ENCODE measurements around the gene EIF4E3. TPM values are rescaled to one million over a fixed set of nuclear protein-coding genes. Genes with fewer than 3 reads are reported as not detected.

EIF4E3 gene
- total and polyA plus RNA-seq, 2 donors (not counting 1 experiment from before 2014, with no cell fraction given): 1.00 to 5.0 TPM

- Mint-ChIP-seq H3K4me1 (no peaks in the 10 kb centered on the region), H3K9me3 (ENCODE audit: insufficient read depth) (no peaks in the 10 kb centered on the region), H3K4me3 (no peak overlapping the region), H3K27me3 (no peaks in the 10 kb centered on the region), H3K27ac (no peak overlapping the region)
- ATAC-seq (ENCODE audit: low read depth) (no peak), DNase-seq (no peak)
- Histone ChIP-seq H2AFZ (ENCODE audit: insufficient read depth, low read depth, low read length, poor library complexity, severe bottlenecking) (no peak overlapping the region), H3K27me3 (replicated peaks in 1 of 4; ENCODE audit: control extremely low read depth in 1 of 4, control insufficient read depth in 3 of 4, insufficient read depth in 4 of 4, low read length in 3 of 4) (no peaks in the 10 kb centered on the region), H3K9ac (ENCODE audit: low read length) (no peak overlapping the region), H4K20me1 (ENCODE audit: control insufficient read depth, insufficient read depth, low read length, poor library complexity, severe bottlenecking) (no peaks in the 10 kb centered on the region), H3K4me2 (replicated peaks; ENCODE audit: low read depth, low read length, poor library complexity, severe bottlenecking) (no peak overlapping the region), H3K4me1 (ENCODE audit: control insufficient read depth in 2 of 2, insufficient read depth in 2 of 2, low read length in 2 of 2) (no peaks in the 10 kb centered on the region), H3K36me3 (replicated peaks in 1 of 2; ENCODE audit: control extremely low read depth in 1 of 2, control insufficient read depth in 1 of 2, extremely low read depth in 1 of 2, insufficient read depth in 2 of 2, low read length in 1 of 2) (no peaks in the 10 kb centered on the region), H3K27ac (ENCODE audit: low read length in 2 of 2) (no peak overlapping the region), H3K79me2 (ENCODE audit: control insufficient read depth, insufficient read depth, low read length) (no peaks in the 10 kb centered on the region), H3K9me3 (ENCODE audit: control extremely low read depth in 1 of 3, control insufficient read depth in 2 of 3, insufficient read depth in 1 of 3, low read length in 2 of 3) (no peaks in the 10 kb centered on the region), H3K4me3 (ENCODE audit: control extremely low read depth in 1 of 5, extremely low read depth in 1 of 5, insufficient read depth in 1 of 5, low read depth in 2 of 5, low read length in 4 of 5) (no peak overlapping the region)
- ChIA-PET POLR2A (no interaction called here), CTCF (no interaction called here)
- TF ChIP-seq, protein P1, sequence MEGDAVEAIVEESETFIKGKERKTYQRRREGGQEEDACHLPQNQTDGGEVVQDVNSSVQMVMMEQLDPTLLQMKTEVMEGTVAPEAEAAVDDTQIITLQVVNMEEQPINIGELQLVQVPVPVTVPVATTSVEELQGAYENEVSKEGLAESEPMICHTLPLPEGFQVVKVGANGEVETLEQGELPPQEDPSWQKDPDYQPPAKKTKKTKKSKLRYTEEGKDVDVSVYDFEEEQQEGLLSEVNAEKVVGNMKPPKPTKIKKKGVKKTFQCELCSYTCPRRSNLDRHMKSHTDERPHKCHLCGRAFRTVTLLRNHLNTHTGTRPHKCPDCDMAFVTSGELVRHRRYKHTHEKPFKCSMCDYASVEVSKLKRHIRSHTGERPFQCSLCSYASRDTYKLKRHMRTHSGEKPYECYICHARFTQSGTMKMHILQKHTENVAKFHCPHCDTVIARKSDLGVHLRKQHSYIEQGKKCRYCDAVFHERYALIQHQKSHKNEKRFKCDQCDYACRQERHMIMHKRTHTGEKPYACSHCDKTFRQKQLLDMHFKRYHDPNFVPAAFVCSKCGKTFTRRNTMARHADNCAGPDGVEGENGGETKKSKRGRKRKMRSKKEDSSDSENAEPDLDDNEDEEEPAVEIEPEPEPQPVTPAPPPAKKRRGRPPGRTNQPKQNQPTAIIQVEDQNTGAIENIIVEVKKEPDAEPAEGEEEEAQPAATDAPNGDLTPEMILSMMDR (IDR thresholded peaks at IDR 0.05): no peak
- no peak for TF ChIP-seq EZH2 (IDR thresholded peaks at IDR 0.05; ENCODE audit: borderline replicate concordance, insufficient read depth, low read depth, low read length, poor library complexity, severe bottlenecking)
- WGBS (ENCODE audit: insufficient coverage): 96% methylated on average over 5 of the region's 9 CpGs
- intact Hi-C loops (cut with micrococcal nuclease): no loop called here
These were observed 52.9 kb downstream of the EIF4E3 start for GRCh38 chr3:71672340-71672739.

DNA sequence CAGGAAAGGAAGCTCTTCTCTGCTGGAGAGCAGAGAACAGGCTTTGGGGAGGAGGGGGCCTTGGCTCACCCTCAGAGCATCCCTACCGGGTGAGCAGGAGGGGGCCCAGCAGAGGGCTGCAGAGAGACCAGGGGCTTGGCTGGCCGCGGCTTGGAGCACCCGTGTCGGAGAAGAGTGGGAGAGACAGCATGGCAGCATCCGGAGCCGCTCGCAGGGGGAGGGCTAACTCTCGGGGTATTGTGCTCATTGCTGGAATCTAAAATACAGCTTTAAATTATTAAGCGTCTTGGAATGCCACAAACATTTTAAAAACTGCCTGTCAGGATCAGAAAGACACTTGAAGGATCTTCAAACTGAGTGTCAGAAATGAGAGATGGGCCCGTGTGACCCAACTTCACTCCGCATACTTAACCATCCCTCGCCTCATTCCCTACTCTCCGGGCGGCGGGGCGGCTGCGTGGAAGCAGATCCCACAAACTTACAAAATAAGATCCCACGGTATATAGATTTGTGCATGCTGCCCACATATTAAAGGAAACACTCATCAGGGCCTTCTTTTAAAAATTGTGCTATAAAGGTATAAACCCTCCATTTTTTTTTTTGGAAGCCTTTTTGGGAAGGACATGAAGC lies 53.9 kb downstream of the EIF4E3 start:
- DNase-seq (no peak), ATAC-seq (ENCODE audit: low read depth) (no peak)
- 95% methylated on average over 17 of the region's 19 CpGs for WGBS (ENCODE audit: insufficient coverage)
- no peaks in the 10 kb centered on the region for H3K9me3 ChIP-seq (ENCODE audit: control extremely low read depth in 1 of 3, control insufficient read depth in 2 of 3, insufficient read depth in 1 of 3, low read length in 2 of 3)
- no peak overlapping the region for H3K4me2 ChIP-seq (replicated peaks; ENCODE audit: low read depth, low read length, poor library complexity, severe bottlenecking)
- H4K20me1 ChIP-seq (ENCODE audit: control insufficient read depth, insufficient read depth, low read length, poor library complexity, severe bottlenecking): no peaks in the 10 kb centered on the region
- no peaks in the 10 kb centered on the region for H3K79me2 ChIP-seq (ENCODE audit: control insufficient read depth, insufficient read depth, low read length)
- no peak overlapping the region for H3K27ac ChIP-seq (ENCODE audit: low read length in 2 of 2)
- ChIA-PET POLR2A (no interaction called here), CTCF (no interaction called here)
- H2AFZ ChIP-seq (ENCODE audit: insufficient read depth, low read depth, low read length, poor library complexity, severe bottlenecking): no peak overlapping the region
- H3K4me1 ChIP-seq (ENCODE audit: control insufficient read depth in 2 of 2, insufficient read depth in 2 of 2, low read length in 2 of 2): no peaks in the 10 kb centered on the region
- no peaks in the 10 kb centered on the region for H3K4me1 Mint-ChIP-seq
- intact Hi-C loops (cut with micrococcal nuclease): no loop called here
- no peaks in the 10 kb centered on the region for H3K36me3 ChIP-seq (replicated peaks in 1 of 2; ENCODE audit: control extremely low read depth in 1 of 2, control insufficient read depth in 1 of 2, extremely low read depth in 1 of 2, insufficient read depth in 2 of 2, low read length in 1 of 2)
- no peak overlapping the region for H3K4me3 ChIP-seq (ENCODE audit: control extremely low read depth in 1 of 5, extremely low read depth in 1 of 5, insufficient read depth in 1 of 5, low read depth in 2 of 5, low read length in 4 of 5)
- no peaks in the 10 kb centered on the region for H3K27me3 Mint-ChIP-seq
- no peak overlapping the region for H3K4me3 Mint-ChIP-seq
- no peak overlapping the region for H3K27ac Mint-ChIP-seq
- H3K9ac ChIP-seq (ENCODE audit: low read length): no peak overlapping the region
- TF ChIP-seq, protein P1 (IDR thresholded peaks at IDR 0.05): no peak
- TF ChIP-seq EZH2 (IDR thresholded peaks at IDR 0.05; ENCODE audit: borderline replicate concordance, insufficient read depth, low read depth, low read length, poor library complexity, severe bottlenecking): no peak
- H3K27me3 ChIP-seq (replicated peaks in 1 of 4; ENCODE audit: control extremely low read depth in 1 of 4, control insufficient read depth in 3 of 4, insufficient read depth in 4 of 4, low read length in 3 of 4): no peaks in the 10 kb centered on the region
- H3K9me3 Mint-ChIP-seq (ENCODE audit: insufficient read depth): no peaks in the 10 kb centered on the region

All from B cell (primary cell).